HL-60/S4 treated with retinoic acid at 250 ng/mL for 4 days and 3 days (cell line): ENCODE measurements around the gene SCTR.

Source experiments
- in situ Hi-C: fragments of 300-500 bp; cut with MboI; formaldehyde crosslinking; loops from 2 replicates; pipeline ENCODE4 v1.7.0; 2022; ENCODE audit warnings: low sequenced_read_pairs

Gene SCTR

GRCh38 chr2:119431976-119432850 lies 92.1 kb downstream of the SCTR start:
- in situ Hi-C loops = no loop called here

DNA sequence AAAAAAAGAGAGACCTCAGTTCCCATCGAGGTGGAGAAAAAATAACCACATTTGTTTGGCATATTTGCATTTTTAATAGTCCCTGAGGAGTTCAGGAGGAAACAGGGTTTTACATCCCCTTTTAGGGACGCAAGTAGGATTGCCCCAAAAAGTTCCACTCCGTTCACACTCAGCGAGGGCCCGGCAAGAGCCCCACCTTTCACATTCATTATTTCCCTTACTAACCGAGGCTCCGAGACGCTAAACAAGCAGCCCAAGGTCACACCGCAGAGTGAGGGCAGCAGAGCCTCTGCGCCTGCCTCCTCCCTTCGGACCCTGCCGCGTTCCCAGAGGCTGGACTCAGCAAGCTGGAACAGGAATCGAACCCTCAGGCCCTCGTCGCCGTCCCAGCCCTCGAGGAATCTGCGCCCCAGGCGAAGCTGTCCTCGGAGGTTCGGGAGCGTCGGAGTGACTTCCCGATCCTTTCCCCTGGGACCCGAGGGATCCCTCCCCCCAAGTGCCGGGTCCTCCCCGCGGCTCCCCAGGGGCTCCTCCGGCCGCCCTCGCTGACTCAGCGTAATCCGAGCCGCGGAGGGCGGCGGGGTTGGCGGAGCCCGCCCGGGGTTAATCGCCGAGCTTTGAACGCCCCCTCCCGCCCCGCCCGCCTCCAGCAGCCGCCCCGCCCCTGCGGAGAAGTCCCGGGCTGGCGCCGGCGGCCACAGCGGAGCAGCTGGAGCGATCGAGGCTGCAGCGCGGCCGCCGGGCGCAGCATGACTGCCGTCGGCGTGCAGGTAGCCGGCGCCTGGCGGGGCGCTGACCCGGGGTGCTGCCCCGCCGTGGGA lies 92.9 kb downstream of the SCTR start, which contains the start of gene TMEM37:
Gene TMEM37, plus strand, starts transcription at position 700 of the 821 bp plus-strand sequence. Its CDS starts 50 bp downstream, at position 750.
- in situ Hi-C loops = no loop called here

DNA sequence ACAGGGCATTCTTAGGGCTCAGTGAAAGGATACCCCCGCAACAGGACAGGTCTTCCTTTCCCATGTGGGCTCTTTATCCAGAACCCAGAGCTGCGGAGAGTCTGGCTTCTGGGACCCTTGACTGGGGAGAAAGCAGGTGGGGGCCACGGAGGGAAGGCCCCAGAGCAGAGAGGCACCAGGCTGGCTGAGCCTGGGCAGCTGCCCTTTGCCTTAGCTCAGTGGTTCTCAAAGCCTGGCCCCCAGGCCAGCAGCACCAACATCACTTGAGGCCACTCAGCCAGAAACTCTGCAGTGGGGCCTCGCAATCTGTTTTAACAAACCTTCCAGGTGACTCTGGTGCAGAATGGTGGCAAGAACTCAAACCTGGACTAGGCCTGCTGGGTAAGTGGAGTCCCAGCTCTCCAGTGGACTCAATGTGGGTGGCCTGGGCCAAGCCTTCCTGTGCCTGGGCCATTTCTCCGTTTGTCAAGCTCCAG lies 94.2 kb downstream of the SCTR start:
- in situ Hi-C loops = no loop called here

- in situ Hi-C loops = loop anchor here (10.0 kb wide), 1 partner anchor 45 kb away; no protein-coding TSS in a partner anchor
These were observed 94.9 kb downstream of the SCTR start for GRCh38 chr2:119429225-119429981.

DNA sequence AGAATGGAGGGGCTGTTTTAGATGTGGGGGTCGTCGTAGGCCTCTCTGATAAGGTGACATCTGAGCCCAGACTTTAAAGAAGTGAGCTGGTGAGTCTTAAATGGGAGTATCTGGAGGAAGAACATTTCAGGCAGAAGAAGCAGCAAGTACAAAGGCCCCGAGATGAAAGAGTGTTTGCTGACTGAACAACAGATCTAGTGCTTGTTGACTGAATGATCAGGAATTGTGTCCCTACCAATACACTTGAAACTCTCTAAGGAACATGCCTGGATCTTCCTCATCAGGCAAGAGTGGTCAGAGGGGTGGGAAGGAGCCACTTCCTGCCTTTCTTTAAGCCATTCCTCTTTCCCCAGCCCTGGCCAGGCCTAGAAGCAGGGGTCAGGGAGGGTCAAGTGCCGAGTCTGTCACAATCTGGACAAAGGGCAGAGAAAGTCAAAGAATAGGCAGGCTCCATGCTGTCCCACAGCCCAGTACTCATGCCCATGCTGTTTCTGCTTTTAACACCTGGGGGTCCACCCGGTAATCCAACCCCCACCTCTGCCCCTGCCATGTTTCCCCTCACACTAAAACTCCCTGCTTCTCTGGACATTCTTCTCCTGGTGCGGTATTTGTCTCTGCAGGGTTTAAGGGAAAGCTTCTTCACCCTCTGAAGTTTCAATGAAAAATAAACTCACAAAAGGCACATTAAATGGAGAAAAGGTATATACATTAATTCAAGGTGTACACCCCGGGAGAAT lies 95.6 kb downstream of the SCTR start:
- in situ Hi-C loops = loop anchor here (10.0 kb wide), 1 partner anchor 46 kb away; no protein-coding TSS in a partner anchor

DNA sequence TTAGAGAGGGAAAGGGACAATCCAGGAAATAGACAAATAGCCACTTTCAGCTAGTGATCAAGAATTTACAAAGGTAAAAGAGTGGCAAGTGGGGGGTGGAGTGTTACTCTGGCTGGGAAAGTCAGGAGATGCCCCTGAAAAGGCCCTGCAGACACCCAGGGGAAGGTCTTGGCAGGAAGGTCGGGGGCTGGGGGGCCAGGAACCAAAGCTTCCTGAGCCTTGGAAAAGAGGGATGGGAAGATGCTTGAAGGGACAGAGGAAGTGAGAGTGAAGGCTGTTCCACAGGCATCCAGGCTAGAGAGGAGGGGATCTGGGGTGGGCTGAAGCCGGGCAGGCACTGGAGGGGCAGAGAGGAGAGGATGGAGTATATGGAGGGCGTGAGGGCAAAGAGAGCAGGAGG lies 96.5 kb downstream of the SCTR start:
- in situ Hi-C loops = loop anchor here (10.0 kb wide), 1 partner anchor 47 kb away; no protein-coding TSS in a partner anchor

DNA sequence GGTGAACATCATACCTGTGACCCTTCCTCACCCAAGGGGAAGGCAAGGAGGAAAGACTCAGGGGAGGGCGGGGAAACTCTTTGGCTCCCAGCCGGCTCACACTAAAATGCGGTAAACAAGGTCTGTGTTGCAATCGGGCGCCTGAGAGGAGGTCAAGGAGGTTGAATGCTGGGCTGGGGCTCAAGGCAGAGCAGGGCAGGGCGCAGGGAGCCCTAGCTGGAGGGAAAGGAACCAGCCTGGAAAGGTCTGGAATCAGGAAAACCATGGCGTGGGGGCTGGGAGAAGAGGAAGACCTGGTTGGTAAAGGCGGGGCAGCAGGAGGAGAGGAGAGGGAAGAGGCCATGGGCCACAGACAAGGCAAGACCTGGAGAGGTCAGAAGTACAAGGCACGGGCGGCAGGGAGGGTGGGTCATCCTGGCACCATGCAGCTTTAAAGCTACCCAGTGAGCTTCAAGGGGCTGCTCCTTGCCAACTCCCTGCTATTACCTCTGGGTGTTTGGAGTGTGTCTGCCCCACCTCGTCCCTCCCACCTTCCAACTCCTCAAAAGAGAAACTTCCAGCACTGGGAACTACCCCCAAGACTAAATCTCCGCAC lies 97.4 kb downstream of the SCTR start:
- in situ Hi-C loops = loop anchor here (10.0 kb wide), 1 partner anchor 48 kb away; no protein-coding TSS in a partner anchor

DNA sequence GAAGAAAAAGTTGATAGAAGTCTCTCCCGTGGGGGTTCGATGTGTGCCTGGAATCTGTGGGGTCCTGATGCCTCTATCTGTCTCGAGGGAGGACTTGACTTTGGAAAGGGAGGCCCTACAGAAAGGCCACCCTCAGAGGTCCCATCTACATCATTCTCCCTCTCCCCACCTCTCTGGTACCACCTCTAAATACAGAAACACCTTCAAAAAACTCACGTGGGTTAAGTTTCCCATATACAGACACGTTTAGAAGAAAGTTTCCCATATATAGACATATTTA lies 97.9 kb downstream of the SCTR start:
- in situ Hi-C loops = loop anchor here (10.0 kb wide), 1 partner anchor 48 kb away; no protein-coding TSS in a partner anchor

DNA sequence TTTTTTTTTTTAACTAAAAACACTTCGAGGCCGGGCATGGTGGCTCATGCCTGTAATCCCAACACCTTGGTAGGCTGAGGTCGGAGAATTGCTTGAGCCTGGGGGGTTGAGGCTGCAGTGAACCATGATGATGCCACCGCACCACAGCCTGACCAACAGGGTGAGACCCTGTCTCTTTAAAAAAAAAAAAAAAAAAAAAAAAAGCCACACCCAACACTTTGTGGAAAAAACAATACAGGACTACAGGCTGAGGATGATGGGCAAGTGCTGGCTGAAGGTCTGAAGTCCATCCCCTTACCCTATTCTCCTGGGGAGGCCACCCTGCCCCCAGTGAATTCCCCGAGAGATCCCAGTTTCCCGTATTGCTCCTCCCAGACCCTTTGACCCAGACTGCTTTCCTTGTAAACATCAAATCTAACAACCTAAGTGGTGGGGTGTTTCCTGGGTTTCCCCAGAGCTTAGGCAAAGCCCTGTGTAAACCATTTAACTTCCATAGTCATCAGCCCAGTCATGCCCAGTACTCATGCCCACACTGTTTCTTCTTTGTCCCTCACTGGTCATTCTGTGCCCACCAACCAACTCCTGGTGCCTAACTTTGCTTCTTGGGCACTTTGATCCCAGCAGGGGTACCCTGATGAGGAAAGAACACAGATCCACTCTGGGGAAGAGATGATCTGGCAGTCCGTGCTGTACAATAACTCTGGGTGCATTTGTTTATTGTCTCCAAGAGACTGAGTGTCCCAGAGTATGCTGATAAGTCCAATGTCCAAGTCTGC lies 98.5 kb downstream of the SCTR start:
- in situ Hi-C loops = loop anchor here (10.0 kb wide), 1 partner anchor 49 kb away; no protein-coding TSS in a partner anchor

GRCh38 chr2:119425119-119425405 lies 99.2 kb downstream of the SCTR start:
- in situ Hi-C loops = loop anchor here (10.0 kb wide), 1 partner anchor 50 kb away; no protein-coding TSS in a partner anchor

- in situ Hi-C loops = loop anchor here (10.0 kb wide), 1 partner anchor 50 kb away; no protein-coding TSS in a partner anchor
These were observed 99.8 kb downstream of the SCTR start for GRCh38 chr2:119424284-119425118.

DNA sequence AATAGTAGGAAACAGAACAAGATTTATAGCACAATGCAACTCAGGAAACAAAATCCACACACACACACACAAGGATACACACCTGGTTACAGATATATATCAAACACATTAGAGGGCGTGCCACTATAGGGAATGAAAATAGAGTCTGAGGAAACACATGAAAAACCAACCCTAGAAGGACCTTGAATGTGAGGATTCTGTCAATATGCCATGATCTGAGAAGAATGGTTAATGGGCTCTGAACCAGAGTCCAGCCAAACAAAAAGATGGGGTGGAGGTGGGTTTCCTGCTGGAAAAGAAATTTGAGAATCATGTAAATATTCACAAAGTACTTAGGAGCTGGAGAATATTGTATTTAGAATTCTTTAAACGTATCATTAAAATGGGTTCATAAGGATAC lies 100.5 kb downstream of the SCTR start:
- in situ Hi-C loops = loop anchor here (10.0 kb wide), 1 partner anchor 51 kb away; no protein-coding TSS in a partner anchor

DNA sequence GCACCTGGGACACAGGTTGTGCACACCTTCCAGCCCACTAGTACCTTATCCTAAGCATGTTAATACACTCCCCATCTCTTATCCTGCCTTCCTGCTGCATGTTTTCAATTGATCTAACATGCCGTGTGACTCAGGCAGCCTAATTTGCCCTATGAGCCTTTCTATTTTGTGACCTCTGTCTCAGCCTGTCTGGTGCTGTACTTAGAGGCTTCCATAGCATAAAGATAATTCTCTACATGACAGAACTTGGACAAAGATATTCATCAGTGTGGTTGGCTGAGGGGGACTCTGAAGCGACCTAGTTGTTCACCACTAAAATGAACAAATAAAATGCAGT lies 101.2 kb downstream of the SCTR start:
- in situ Hi-C loops = loop anchor here (10.0 kb wide), 1 partner anchor 52 kb away; no protein-coding TSS in a partner anchor

DNA sequence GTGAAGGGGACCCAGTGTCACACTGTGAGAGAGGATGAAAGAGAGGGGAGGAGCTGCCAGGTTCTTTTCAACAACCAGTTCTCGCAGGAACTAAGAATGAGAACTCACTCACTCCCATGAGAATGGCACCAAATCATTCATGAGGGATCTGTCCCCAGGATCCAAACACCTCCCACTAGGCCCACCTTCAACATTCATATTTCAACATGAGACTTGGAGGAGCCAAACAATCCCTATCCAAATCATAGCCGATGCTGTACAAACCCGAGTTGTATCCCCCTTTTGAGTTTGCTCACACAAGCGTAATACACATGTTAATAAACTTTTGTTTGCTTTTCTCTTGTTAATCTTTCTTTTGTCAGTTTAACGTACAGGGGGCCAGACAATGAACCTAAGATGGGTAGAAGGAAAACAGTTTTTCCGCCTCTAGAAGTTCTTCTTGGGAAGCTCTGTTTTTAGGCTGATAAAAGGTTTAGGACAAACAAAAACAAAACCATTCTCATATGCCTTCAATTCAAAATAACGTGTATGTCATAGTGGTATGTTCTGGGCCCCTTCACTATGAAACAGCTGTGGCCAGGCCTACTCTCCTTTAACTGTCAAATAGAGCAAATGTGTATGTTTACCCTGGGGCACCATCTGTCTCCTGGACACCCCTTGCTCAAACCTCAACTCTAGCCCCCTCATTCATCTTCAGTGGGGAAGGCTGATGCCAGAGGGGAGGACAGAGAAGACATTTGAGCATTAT lies 101.7 kb downstream of the SCTR start:
- in situ Hi-C loops = loop anchor here (10.0 kb wide), 1 partner anchor 52 kb away; no protein-coding TSS in a partner anchor

GRCh38 chr2:119421741-119422140 lies 102.5 kb downstream of the SCTR start:
- in situ Hi-C loops = loop anchor here (10.0 kb wide), 1 partner anchor 53 kb away; no protein-coding TSS in a partner anchor

GRCh38 chr2:119421304-119421703 lies 103.0 kb downstream of the SCTR start:
- in situ Hi-C loops = loop anchor here (10.0 kb wide), 1 partner anchor 53 kb away; no protein-coding TSS in a partner anchor
